DMS114 treated with DMSO at 0.1 percent for 48 hours (cell line): ENCODE measurements around the gene MLF1.

Source experiments
- DNase-seq: peaks from one replicate; lab custom pipeline; 2025; ENCODE audit not compliant: unreplicated experiment; lab: John Stamatoyannopoulos, UW

The MLF1 gene

DNA sequence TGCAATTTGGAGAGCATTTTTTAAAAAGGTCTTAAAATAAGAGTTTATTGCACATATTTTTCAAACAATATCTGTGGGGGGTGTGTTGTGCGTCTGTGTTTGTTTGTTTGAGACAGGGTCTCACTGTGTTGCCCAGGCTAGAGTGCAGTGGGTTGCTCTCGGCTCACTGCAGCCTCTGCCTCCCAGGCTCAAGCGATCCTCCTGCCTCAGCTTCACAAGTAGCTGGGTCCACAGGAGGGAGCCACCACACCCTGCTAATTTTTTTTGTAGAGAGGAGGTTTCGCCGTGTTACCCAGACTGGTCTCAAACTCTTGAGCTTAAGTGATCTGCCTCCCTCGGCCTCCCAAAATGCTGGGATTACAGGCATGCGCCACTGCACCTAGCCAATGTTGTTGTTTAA lies 2.7 kb downstream of the MLF1 start:
- peak; percentile 25 for DNase-seq

DNA sequence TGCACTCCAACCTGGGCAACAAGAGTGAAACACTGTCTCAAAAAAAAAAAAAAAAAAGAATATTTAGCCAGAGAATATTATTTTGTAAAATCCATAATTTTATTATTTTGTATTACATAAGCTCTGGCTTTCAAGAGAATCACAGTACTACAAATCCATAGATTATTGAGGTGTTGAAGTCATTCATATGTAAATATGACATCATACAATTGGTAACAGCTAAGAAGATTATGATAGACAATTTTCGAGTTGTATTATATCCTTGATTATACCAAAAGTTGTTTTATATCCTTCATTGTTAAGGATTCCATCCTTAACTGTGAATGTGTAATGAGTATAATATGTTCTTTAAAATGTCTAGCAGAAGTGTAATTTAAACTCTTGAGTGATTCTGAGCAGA lies 3.7 kb downstream of the MLF1 start:
- DNase-seq = no peak

DNA sequence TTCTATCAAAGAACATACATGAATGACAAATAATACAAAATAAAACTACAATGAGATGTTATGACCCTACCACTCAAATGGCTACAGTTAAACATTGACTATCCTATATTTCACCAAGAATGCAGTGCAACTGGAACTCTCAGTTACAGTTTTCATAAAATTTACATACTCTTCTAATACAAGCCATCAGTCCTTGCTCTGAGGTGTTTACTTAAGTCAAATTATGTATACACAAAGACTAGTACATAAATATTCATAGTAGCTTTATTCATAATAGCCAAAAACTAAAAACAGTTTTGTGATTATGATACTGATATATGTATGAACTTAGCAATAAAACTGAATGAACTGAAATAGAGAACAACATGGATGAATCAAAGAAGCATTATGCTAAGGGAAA lies 19.2 kb downstream of the MLF1 start:
- DNase-seq = no peak

DNA sequence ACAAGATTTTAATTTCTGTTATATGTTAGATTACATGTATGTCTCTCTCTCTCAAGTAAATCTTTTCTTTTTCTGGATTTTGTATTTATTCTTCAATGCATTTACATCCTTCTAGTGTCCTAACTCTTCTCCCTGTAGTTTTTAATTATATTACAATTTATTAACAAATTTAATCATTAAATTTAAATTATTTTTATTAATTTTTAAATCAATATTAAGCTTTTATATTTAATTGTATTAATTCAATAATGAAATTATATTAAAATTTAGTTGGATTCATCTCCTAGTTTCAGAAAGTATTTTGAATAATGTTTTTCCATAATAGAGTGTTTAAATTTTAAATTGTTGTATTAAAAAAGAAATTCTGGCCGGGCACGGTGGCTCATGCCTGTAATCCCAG lies 29.8 kb downstream of the MLF1 start:
- no peak for DNase-seq

DNA sequence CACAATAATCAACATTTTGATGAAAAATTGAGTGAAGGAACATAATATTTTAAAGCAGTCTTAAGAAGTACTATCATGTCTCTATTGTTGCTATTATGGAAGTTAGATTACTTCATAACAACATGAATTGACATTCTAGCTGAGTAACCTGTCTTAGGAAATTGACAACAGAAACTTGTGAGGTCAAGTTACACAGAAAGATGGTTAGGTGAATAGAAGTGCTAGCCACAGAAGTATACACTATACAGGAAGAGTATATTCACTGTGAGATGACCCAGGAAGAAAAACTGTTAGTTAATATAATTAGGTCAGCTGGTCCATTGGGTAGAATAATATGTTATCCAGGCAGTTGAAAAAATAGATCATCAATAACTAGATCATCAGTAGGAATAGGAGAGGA lies 31.2 kb downstream of the MLF1 start:
- DNase-seq = no peak

- no peak for DNase-seq
Measured at GRCh38 chr3:158617982-158618875, 47.2 kb downstream of the MLF1 start.

DNA sequence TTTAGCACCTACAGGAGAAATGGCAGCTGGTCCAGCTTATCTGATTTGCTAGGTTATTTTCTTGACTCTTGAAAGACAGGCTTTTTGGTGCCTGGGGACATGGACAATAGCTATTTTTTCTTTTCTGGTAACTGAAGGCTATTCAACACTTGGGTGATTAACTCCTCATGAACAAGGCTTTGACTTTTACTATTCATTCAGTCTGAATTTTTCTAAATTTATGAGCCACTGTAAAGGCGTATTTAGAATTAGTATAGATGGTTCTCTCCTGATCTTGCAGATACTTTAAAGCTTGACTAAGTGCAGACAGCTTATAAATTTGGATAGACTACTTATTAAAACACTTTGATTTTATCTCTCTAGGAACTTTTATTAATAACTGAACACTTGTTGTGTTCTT lies 54.9 kb downstream of the MLF1 start:
- no peak for DNase-seq

DNA sequence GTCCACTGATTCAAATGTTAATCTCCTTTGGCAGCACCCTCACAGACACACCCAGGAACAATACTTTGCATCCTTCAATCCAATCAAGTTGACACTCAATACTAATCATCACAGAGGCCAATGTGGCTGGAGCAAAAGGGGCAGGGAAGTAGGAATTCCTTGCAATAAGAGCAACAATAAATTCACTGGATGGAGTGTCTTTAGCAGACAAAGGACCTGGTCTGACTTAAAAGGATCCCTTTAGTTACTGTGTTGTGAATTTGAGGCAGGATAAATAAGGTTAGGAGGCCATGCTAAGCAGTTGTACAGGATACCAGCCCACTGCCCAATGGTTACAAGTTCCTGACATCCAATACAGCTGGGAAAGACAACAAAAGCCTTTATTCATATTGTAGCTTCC lies 61.0 kb downstream of the MLF1 start:
- DNase-seq = no peak

- no peak for DNase-seq
Measured at GRCh38 chr3:158640646-158641045, 69.7 kb downstream of the MLF1 start.

DNA sequence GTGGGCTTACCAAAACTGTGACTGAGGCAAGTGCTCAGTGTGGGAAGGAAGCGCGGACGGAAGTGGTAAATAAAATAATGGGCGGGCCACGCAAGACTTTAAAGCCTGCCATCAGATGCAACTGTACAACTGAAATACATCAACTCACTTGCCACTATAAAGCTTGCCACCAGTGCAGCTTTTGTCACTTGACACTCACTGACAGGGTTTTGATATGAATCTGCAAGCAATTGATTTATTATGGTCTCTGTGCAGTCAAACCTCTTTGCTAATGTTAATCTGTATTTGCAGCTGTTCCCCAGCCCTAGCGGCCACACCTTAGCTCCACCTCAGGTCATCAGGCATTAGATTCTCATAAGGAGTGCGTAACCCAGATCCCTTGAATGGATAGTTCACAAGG lies 71.0 kb downstream of the MLF1 start:
- no peak for DNase-seq

DNA sequence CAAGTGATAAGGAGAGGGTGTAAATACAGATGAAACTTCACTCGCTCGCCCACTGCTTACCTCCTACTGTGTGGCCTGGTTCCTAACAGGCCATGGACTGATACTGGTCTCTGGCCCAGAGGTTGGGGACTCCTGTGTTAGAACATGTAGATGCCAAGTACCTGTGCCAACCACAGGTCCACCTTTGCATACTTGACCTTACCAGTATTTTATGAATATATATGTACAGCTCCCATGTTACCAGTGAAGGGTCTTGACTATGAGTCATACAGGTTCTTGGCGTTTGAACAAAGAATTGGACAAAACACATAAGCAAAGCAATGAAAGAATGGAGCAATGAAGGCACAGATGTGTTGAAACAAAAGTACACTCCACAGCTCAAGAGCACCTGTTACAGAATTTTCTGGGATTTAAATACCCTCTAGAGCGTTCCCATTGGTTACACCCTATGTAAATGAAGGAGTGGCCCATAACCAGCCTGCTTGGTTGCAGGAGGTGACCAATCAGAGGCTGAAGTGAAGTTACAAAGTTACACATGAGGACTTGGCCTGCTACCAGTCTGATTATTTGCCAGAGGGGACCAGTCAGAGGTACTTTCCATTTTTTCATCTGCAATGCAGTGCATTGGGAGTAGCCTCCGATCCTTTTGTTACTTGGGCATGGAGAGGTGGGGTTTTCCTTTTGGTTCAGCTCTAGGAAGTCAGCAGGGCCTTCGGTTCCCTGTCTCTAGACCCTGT lies 71.6 kb downstream of the MLF1 start:
- no peak for DNase-seq

DNA sequence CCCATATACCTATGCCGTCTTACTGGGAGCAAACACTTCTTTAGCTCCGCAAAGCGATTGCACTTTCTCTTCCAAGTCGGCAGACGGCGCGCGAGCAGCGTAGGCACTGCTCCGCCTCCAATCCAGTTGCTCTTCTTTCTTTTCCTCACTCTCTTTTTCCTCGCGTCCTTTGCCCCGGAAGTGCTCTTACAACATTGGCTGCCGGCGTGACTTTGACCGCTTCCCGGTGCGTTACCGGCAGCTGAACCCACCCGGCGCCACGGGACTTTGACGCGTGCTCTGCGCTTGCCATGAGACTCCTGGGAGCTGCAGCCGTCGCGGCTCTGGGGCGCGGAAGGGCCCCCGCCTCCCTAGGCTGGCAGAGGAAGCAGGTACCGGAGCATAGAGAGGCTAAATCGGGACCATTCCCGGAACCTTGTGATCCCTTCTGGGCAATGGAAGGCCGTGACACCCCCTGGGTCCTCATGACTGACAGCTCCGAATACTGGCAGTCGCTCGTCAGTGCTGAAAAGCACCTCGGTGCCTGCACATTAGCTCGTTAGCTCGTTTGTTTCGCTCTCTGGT lies 73.4 kb downstream of the MLF1 start, which contains the start of gene GFM1:
Gene GFM1 (plus strand): TSS at position 183 of the 564 bp plus-strand sequence. CDS start 108 bp downstream, at position 291.
- DNase-seq = peak; percentile 96

DNA sequence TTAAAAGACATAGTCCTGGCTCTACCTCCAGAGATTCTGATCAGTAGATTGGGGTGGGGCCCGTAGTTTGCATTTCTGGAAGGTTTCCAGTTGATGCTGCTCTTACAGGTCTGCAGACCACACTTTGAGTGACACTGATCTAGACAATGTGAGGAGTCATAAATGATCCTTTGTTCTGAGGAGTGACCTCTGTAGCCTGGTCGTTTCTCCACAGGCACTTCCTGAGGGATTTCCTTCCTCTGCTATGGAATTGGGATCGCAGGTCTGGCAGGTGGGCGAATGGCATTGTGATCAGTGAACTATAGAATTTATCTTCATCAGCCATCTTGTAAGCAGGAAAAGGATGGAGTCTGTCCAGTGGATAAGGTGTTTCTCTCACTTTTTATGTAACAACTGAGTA lies 78.8 kb downstream of the MLF1 start:
- DNase-seq = no peak

- DNase-seq = no peak
Measured at GRCh38 chr3:158651192-158651591, 80.2 kb downstream of the MLF1 start.

GRCh38 chr3:158652463-158652862 lies 81.5 kb downstream of the MLF1 start:
- DNase-seq = no peak
